SK-N-MC (cell line): Measurements from ENCODE around the gene CROCC2.

Experiments
- DNase-seq: peaks from one replicate; pipeline ENCODE4 v3.0.0-alpha.2; 2011; ENCODE audit warnings: low read depth, low spot score
- H3K27ac ChIP-seq: fragments of 200-600 bp; sonication (generic); 2 replicates; pipeline ENCODE4 v1.5.1; 2016; ENCODE audit warnings: mixed run types
- H3K36me3 ChIP-seq: fragments of 200-600 bp; sonication (generic); 2 replicates; pipeline ENCODE4 v1.6.1; 2017; ENCODE audit warnings: antibody characterized with exemption, low read length, mixed read lengths; ENCODE audit not compliant: insufficient read depth
- H3K4me3 ChIP-seq: fragments of 200-600 bp; sonication (generic); 2 replicates; pipeline ENCODE4 v1.5.1; 2016
- H3K9ac ChIP-seq: fragments of 200-600 bp; sonication (generic); 2 replicates; pipeline ENCODE4 v1.8.0; 2017; ENCODE audit warnings: mixed run types, mixed read lengths; ENCODE audit not compliant: insufficient read length
- H3K9me3 ChIP-seq: fragments of 200-600 bp; sonication (generic); 2 replicates; pipeline ENCODE4 v1.6.1; 2017; ENCODE audit warnings: low read depth, mild to moderate bottlenecking, antibody characterized with exemption, low read length, moderate library complexity, mixed read lengths
- EZH2 ChIP-seq: fragments of 200-600 bp; sonication (generic); IDR thresholded peaks from one replicate; pipeline ENCODE4 v1.6.1; 2017; ENCODE audit warnings: antibody characterized with exemption
- FOXP2 ChIP-seq: optimal IDR thresholded peaks from 2 replicates; pipeline ENCODE3; 2011; ENCODE audit warnings: mild to moderate bottlenecking, moderate library complexity; ENCODE audit not compliant: insufficient read depth; ENCODE audit errors: extremely low read length, control extremely low read depth
- POLR2AphosphoS5 ChIP-seq: IDR thresholded peaks from 2 replicates; pipeline ENCODE4 v1.6.1; 2012; ENCODE audit warnings: mild to moderate bottlenecking, low read depth, low read length, borderline replicate concordance

The CROCC2 gene

DNA sequence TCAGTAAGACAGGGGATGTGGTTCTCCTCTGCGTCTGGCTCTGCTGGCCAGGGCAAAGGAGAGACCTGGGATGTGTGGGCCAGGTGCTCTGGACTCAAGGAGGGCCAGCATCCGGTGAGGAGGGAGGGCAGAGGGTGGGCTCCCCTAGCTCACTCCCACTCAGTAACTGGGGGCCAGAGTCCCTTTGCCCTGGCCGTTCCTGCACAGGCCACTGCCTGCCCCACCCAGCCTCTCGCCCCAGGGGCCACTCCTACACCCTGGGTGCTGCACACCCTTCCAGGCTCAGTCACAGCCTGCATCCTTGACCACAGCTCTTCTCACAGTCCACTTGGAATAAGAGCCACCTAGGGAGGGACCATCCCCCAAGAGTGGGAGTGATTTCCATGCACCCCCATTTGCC is 133.3 kb downstream of the CROCC2 start:
- H3K27ac ChIP-seq: no peak overlapping the region
- no peak for DNase-seq
- no peak overlapping the region for H3K4me3 ChIP-seq
- TF ChIP-seq EZH2 (no peak), FOXP2 (no peak), POLR2AphosphoS5 (no peak)
- no peak overlapping the region for H3K9ac ChIP-seq
- H3K36me3 ChIP-seq: no peaks in the 10 kb centered on the region
- H3K9me3 ChIP-seq: no peaks in the 10 kb centered on the region

DNA sequence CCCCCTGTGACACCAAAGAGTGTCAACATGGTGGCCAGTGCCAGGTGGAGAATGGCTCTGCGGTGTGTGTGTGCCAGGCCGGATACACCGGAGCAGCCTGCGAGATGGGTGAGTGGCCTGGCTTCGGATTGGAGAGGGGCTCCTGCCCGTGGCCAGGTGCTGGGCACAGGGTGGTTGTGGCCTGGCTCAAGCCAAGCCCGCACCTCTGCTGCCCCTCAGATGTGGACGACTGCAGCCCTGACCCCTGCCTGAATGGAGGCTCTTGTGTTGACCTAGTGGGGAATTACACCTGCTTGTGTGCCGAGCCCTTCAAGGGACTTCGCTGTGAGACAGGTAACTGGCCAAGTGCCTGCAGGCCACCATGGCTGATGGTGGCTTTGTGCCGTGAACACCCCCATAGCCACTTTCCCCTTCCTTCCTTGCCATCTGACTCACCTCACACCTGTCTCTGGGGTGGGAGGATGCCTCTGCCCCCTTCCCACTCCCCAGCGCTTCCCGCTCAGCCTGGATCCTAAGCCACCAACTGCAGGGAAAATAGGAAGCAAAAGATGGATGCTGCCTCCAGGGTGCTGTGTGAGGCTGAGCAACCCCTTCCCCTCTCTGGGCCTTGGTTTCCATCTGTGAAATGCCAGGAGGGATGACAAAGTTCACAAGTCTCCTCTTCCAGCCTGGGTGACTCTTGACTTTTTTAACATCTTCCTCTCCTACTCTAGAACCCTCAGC is 134.1 kb downstream of the CROCC2 start:
- Histone ChIP-seq H3K36me3 (no peaks in the 10 kb centered on the region), H3K9ac (no peak overlapping the region), H3K4me3 (no peak overlapping the region), H3K27ac (no peak overlapping the region), H3K9me3 (no peaks in the 10 kb centered on the region)
- TF ChIP-seq POLR2AphosphoS5 (no peak), FOXP2 (no peak), EZH2 (no peak)
- no peak for DNase-seq

DNA sequence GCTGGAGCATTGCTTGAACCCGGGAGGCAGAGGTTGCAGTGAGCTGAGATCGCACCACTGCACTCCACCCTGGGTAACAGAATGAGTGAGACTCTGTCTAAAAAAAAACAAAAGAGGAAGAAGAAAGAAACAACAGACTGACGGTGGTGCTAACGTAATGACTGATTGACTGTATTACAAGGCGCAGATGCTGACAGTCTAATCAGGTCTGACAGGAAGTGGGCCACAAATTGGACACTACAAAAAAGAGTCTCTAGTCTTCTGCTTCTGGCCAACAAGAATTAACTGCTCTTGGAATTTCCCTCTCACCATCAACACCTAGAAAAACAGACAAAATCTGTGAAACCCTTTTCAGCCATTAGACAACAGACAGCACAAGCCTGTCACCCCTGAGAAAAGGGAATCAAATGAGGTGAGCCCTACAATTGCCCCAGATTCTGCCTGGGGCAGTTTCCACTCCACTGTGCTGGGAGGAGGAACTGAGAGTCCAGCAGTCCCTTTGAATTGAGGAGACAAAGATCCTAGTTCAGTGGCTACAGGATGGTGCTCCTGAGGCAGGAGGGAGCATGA is 135.5 kb downstream of the CROCC2 start:
- Histone ChIP-seq H3K27ac (no peak overlapping the region), H3K9ac (no peak overlapping the region), H3K9me3 (no peaks in the 10 kb centered on the region), H3K36me3 (no peaks in the 10 kb centered on the region), H3K4me3 (no peak overlapping the region)
- TF ChIP-seq EZH2 (no peak), POLR2AphosphoS5 (no peak), FOXP2 (no peak)
- no peak for DNase-seq
